HepG2 (cell line): Measurements from ENCODE around the gene ENTPD2. TPM values are rescaled to one million over a fixed set of nuclear protein-coding genes. Genes with fewer than 3 reads are reported as not detected.

Source experiments
- ATAC-seq: fragments of 200-7000 bp; cut with Tn5 transposase; 3 replicates; pipeline ENCODE4 v1.9.1; 2020; ENCODE audit warnings: mild to moderate bottlenecking, moderate library complexity
- BruUV-seq: library from RNA; stranded (reverse); fragments of 400-500 nt; replicated peaks from 2 replicates; lab custom pipeline; 2021; lab: Mats Ljungman, UMichigan
- CTCF ChIA-PET: fragments of 300-600 bp; formaldehyde crosslinking; extraction: SDS; loops from one replicate; lab custom pipeline; 2021; ENCODE audit warnings: low total read pairs, inconsistent platforms, low intra/inter-chr PET ratio; lab: Yijun Ruan, JAX
- POLR2A ChIA-PET: fragments of 350-600 bp; sonication (Branson Sonifier 250); formaldehyde crosslinking; loops from one replicate; lab custom pipeline; 2020; ENCODE audit warnings: antibody characterized with exemption, inconsistent platforms; lab: Yijun Ruan, JAX
- DNase-seq: peaks from one replicate; pipeline ENCODE4 v3.0.0-alpha.2; 2015; ENCODE audit warnings: low spot score
- FAIRE-seq: peaks from 3 replicates; lab custom pipeline; 2011; peaks lifted over from hg19 to GRCh38; lab: Jason Lieb, UNC
- H2AFZ ChIP-seq: one replicate; pipeline ENCODE4 v1.6.1; 2011; ENCODE audit warnings: low read length, inconsistent platforms
- H3K27ac ChIP-seq: fragments of 300-600 bp; 3 replicates; pipeline ENCODE4 v1.8.0; 2011; ENCODE audit warnings: mixed run types, mild to moderate bottlenecking, mixed read lengths, low read length, inconsistent platforms; ENCODE audit not compliant: insufficient read depth; ENCODE audit errors: extremely low read length
- H3K27me3 ChIP-seq, 2 experiments: fragments of 200-600 bp in 1 of 2; 2 replicates in 1 of 2; 3 replicates in 1 of 2; pipeline versions ENCODE4 v1.6.0 to v1.8.0; 2011; ENCODE audit warnings: low read length in 2 of 2, mild to moderate bottlenecking in 2 of 2, moderate library complexity in 2 of 2, inconsistent platforms in 1 of 2; ENCODE audit not compliant: insufficient read depth in 2 of 2, control insufficient read depth in 1 of 2
- H3K36me3 ChIP-seq, 2 experiments: fragments of 200-600 bp in 1 of 2; replicated peaks in 1 of 2; 2 replicates in 1 of 2; 3 replicates in 1 of 2; pipeline versions ENCODE4 v1.5.1 to v1.8.0; 2011; ENCODE audit warnings: low read length in 2 of 2, inconsistent platforms in 1 of 2; ENCODE audit not compliant: insufficient read depth in 2 of 2, control insufficient read depth in 1 of 2
- H3K4me1 ChIP-seq: 2 replicates; pipeline ENCODE4 v1.5.1; 2012; ENCODE audit warnings: low read length, inconsistent platforms; ENCODE audit not compliant: insufficient read depth
- H3K4me2 ChIP-seq: 2 replicates; pipeline ENCODE4 v1.6.0; 2011; ENCODE audit warnings: low read depth, low read length, inconsistent platforms
- H3K4me3 ChIP-seq, 3 experiments: fragments of 200-600 bp in 1 of 3; sonication (generic), shearing (Covaris generic) in 1 of 3; replicated peaks in 1 of 3; 2 replicates each; pipeline ENCODE4 v1.5.1; 2011 to 2016; ENCODE audit warnings: low read length in 3 of 3, inconsistent platforms in 2 of 3, low read depth in 2 of 3, mild to moderate bottlenecking in 2 of 3, control low read depth in 1 of 3, mixed read lengths in 1 of 3; ENCODE audit not compliant: insufficient read depth in 1 of 3
- H3K79me2 ChIP-seq: one replicate; pipeline ENCODE4 v1.6.1; 2011; ENCODE audit warnings: low read length, inconsistent platforms; ENCODE audit not compliant: insufficient read depth
- H3K9ac ChIP-seq: 2 replicates; pipeline ENCODE4 v1.6.0; 2011; ENCODE audit warnings: mild to moderate bottlenecking, low read depth, low read length, inconsistent platforms; ENCODE audit not compliant: insufficient read depth
- H3K9me3 ChIP-seq: 2 replicates; pipeline ENCODE4 v1.5.1; 2012; ENCODE audit warnings: mild to moderate bottlenecking, low read length
- H4K20me1 ChIP-seq: 2 replicates; pipeline ENCODE4 v1.6.0; 2011; ENCODE audit warnings: inconsistent platforms, mild to moderate bottlenecking, low read length, moderate library complexity; ENCODE audit not compliant: insufficient read depth
- CREB3 ChIP-seq: sonication (generic); formaldehyde crosslinking; IDR thresholded peaks from 2 replicates; pipeline ENCODE4 v1.5.0; 2020; ENCODE audit warnings: missing genetic modification reagents
- HES4 ChIP-seq: sonication (generic); formaldehyde crosslinking; IDR thresholded peaks from 2 replicates; pipeline ENCODE4 v1.9.0; 2021; ENCODE audit warnings: mild to moderate bottlenecking, missing genetic modification reagents, borderline replicate concordance
- KLF12 ChIP-seq: sonication (generic); formaldehyde crosslinking; IDR thresholded peaks from 2 replicates; pipeline ENCODE4 v1.4.0; 2020; ENCODE audit warnings: missing genetic modification reagents, borderline replicate concordance
- MIER2 ChIP-seq: IDR thresholded peaks from 2 replicates; pipeline ENCODE4 v1.6.1; 2016; ENCODE audit warnings: missing biosample characterization, missing genetic modification reagents
- MTERF4 ChIP-seq: sonication (generic); formaldehyde crosslinking; IDR thresholded peaks from 2 replicates; pipeline ENCODE4 v1.8.0; 2023; ENCODE audit warnings: mild to moderate bottlenecking, missing genetic modification reagents
- SMARCC2 ChIP-seq: fragments of 450-650 bp; IDR thresholded peaks from 2 replicates; pipeline ENCODE4 v1.6.1; 2017; ENCODE audit warnings: antibody characterized with exemption, mild to moderate bottlenecking
- TP53 ChIP-seq: sonication (generic); formaldehyde crosslinking; conservative IDR thresholded peaks from 2 replicates; pipeline ENCODE4 v1.4.0; 2020; ENCODE audit warnings: missing genetic modification reagents
- ZBTB38 ChIP-seq: sonication (generic); formaldehyde crosslinking; IDR thresholded peaks from 2 replicates; pipeline ENCODE4 v1.5.1; 2020; ENCODE audit warnings: mild to moderate bottlenecking, missing genetic modification reagents
- ZNF138 ChIP-seq: sonication (generic); formaldehyde crosslinking; IDR thresholded peaks from 2 replicates; pipeline ENCODE4 v1.5.0; 2020; ENCODE audit warnings: mild to moderate bottlenecking, low read depth, missing genetic modification reagents
- ZNF180 ChIP-seq: sonication (generic); formaldehyde crosslinking; IDR thresholded peaks from 2 replicates; pipeline ENCODE4 v1.4.0; 2020; ENCODE audit warnings: low read depth, missing genetic modification reagents, borderline replicate concordance
- ZNF235 ChIP-seq: sonication (generic); formaldehyde crosslinking; IDR thresholded peaks from 2 replicates; pipeline ENCODE4 v1.8.1; 2023; ENCODE audit warnings: mild to moderate bottlenecking, missing genetic modification reagents, borderline replicate concordance
- ZNF7 ChIP-seq: IDR thresholded peaks from 2 replicates; pipeline ENCODE4 v1.6.1; 2016; ENCODE audit warnings: missing biosample characterization, missing genetic modification reagents
- ZNF709 ChIP-seq: sonication (generic); formaldehyde crosslinking; IDR thresholded peaks from 2 replicates; pipeline ENCODE4 v1.5.0; 2020; ENCODE audit warnings: mild to moderate bottlenecking, missing genetic modification reagents
- WGBS: methylation state at CpG from one replicate; pipeline ENCODE4 v1.1.6; 2017; ENCODE audit warnings: low lambda C conversion rate; 5-methylcytosine and 5-hydroxymethylcytosine counted together
- in situ Hi-C: cut with HindIII; loops from 2 replicates; pipeline ENCODE4 v1.10.0; 2017; ENCODE audit warnings: low pct_unique_long_range_greater_than_20kb; ENCODE audit not compliant: extremely low pct_ligation_motif_present
- intact Hi-C: fragments of 100-400 bp; cut with micrococcal nuclease; formaldehyde crosslinking; loops from one replicate; pipeline ENCODE4 v1.10.0; 2022; ENCODE audit not compliant: unreplicated experiment
- polyA plus RNA-seq, 8 experiments: library from polyadenylated mRNA; depleted of rRNA in 3 of 8; stranded (reverse) in 7 of 8; unstranded in 1 of 8; fragments of >200 nt; fragmentation: Illumina TruSeq in 4 of 8; extraction: Trizol in 4 of 8; gene quantifications; 2 replicates each; pipeline versions ENCODE4 v1.2.1 to v1.2.3, GENCODE V29; 2011 to 2016; ENCODE audit warnings: low read depth in 4 of 8, missing spikeins in 1 of 8, mixed read lengths in 1 of 8; ENCODE audit not compliant: insufficient read depth in 1 of 8
- total RNA-seq, 5 experiments: library from RNA; depleted of rRNA; stranded (reverse); fragments of >200 nt; fragmentation: Illumina TruSeq; extraction: Trizol; gene quantifications; 2 replicates each; pipeline ENCODE4 v1.2.3, GENCODE V29; 2016; ENCODE audit warnings: low read depth in 1 of 5

ENTPD2 gene
- total and polyA plus RNA-seq, 2 of the 13 experiments (the other 11 are each of a cell fraction or from before 2014, with no cell fraction given) = 0.95 to 3.2 TPM

- TF ChIP-seq CREB3 (CRISPR knock-in tag) = no peak
- TF ChIP-seq TP53 = no peak
- no peak for TF ChIP-seq ZNF138 (CRISPR knock-in tag)
- TF ChIP-seq ZNF180 (CRISPR knock-in tag) = no peak
- no peak for TF ChIP-seq ZNF709
- TF ChIP-seq ZNF7 (CRISPR knock-in tag) = no peak
These were observed 34.3 kb upstream of the ENTPD2 start (continued) for GRCh38 chr9:137088121-137088520.

- Histone ChIP-seq H3K27ac (peak overlapping the region; percentile 67), H3K36me3 (peaks cover 3 to 5% of the 10 kb centered on the region in 2 experiments; a peak in 2 of 5 replicates), H3K79me2 (peaks cover 8% of the 10 kb centered on the region), H4K20me1 (no peaks in the 10 kb centered on the region), H3K9me3 (no peaks in the 10 kb centered on the region), H3K4me1 (peaks cover 59% of the 10 kb centered on the region), H3K4me3 (peak overlapping the region; percentile 77 to 89 (median 79)), H3K27me3 (no peaks in the 10 kb centered on the region; a peak in 1 of 5 replicates), H2AFZ (no peak overlapping the region), H3K4me2 (peak overlapping the region; percentile 75), H3K9ac (peak overlapping the region; percentile 77)
- intact Hi-C loops (no loop called here), in situ Hi-C loops (no loop called here)
- BruUV-seq = no TSS peak
- CTCF ChIA-PET = no interaction called here
- ATAC-seq (no peak; the same call in 2 of the 3 replicates), DNase-seq (no peak), FAIRE-seq (no peak)
- WGBS = 13% methylated on average over 21 of the region's 22 CpGs
- TF ChIP-seq MTERF4 (CRISPR knock-in tag) (peak; percentile 4; the same call in 1 of the 2 replicates), MIER2 (CRISPR knock-in tag) (no peak), HES4 (CRISPR knock-in tag) (peak; percentile 4; the same call in 1 of the 2 replicates), SMARCC2 (no peak), ZBTB38 (CRISPR knock-in tag) (0 out of 2 replicates have a peak, but pooled peaks have one; percentile 9), ZNF235 (CRISPR knock-in tag) (0 out of 2 replicates have a peak, but pooled peaks have one; percentile 2), KLF12 (CRISPR knock-in tag) (no peak)
- POLR2A ChIA-PET = interaction anchor here (1.2 to 6.4 kb wide), 21 partner anchors 11 to 240 kb away, joined by 3 to 105 read pairs (median 8); partner anchors contain the start of genes ENTPD2, NPDC1, RNF208 and SAPCD2
These were observed 33.6 kb upstream of the ENTPD2 start for GRCh38 chr9:137087409-137087925.
